NCI-H1436 (cell line): ENCODE measurements around the gene VWA2.

Source experiments
- DNase-seq: peaks from one replicate; lab custom pipeline; 2025; lab: John Stamatoyannopoulos, UW

The VWA2 gene, protein sequence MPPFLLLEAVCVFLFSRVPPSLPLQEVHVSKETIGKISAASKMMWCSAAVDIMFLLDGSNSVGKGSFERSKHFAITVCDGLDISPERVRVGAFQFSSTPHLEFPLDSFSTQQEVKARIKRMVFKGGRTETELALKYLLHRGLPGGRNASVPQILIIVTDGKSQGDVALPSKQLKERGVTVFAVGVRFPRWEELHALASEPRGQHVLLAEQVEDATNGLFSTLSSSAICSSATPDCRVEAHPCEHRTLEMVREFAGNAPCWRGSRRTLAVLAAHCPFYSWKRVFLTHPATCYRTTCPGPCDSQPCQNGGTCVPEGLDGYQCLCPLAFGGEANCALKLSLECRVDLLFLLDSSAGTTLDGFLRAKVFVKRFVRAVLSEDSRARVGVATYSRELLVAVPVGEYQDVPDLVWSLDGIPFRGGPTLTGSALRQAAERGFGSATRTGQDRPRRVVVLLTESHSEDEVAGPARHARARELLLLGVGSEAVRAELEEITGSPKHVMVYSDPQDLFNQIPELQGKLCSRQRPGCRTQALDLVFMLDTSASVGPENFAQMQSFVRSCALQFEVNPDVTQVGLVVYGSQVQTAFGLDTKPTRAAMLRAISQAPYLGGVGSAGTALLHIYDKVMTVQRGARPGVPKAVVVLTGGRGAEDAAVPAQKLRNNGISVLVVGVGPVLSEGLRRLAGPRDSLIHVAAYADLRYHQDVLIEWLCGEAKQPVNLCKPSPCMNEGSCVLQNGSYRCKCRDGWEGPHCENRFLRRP

GRCh38 chr10:114239117-114239993 is at the start of gene VWA2:
TSS of gene VWA2 (plus strand) at chr10:114239254. CDS start at chr10:114248714, 9,460 bp downstream.
- no peak for DNase-seq

GRCh38 chr10:114189700-114190099 is 49.4 kb upstream of the VWA2 start:
- DNase-seq: no peak

GRCh38 chr10:114195079-114195478 is 44.0 kb upstream of the VWA2 start:
- no peak for DNase-seq

GRCh38 chr10:114199239-114199638 is 39.8 kb upstream of the VWA2 start:
- DNase-seq: no peak

- DNase-seq: no peak
Observed at GRCh38 chr10:114202812-114203211, 36.2 kb upstream of the VWA2 start.

DNA sequence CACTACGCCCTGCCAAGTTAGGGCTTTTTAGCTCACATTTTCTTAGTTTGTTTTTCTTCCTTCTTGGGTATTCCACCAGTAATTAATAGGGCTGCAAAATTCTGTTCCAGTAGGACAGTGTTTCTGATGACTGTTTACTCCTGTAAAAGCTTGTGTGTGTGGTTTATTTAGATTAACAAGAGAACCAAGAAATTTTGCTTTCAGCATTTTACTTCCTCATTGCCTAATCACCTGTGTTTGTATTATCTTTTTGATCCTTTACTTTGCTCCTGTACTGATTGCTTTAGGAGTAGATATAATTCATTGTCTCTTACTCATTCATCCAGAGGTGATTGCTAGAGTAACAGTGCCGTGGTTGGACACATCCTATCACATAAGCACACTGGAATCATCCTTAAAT is 32.2 kb upstream of the VWA2 start:
- no peak for DNase-seq

DNA sequence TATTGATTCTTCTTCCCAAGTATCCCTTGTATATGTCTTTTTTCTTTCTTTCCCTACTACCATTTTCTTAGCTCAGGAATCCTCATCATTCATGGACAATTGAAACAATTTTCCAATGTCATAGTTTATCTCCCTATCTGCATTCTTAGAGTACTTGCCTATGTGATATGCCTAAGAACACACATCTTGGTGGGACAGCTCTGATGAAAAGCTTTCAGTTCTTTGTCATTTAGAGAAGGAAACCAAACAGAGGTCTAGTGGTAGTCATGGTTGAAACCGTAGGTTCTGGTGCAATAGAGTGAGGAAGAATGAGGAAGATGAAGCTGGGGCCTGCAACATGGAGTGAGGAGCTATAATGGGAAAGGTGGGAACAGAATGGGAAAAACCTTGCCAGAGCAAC is 31.7 kb upstream of the VWA2 start:
- no peak for DNase-seq

DNA sequence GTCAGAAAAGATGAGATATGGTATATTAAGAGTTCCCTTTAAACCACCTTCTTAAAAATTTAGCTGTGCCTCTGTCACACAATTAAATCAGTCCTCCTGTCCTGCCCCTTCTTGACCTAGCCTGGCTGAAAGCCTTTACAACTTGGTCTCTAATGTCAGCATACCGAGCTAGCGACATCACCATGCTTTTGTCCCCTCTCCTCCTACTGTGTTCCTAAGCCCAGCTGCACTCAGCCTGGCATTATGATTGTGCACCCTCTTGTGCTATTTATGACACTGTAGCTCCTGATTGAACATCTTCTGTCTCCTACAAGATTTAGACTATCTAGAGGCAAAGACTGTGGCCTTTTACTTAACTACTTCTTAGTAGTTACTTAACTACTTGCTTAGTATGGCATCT is 30.7 kb upstream of the VWA2 start:
- no peak for DNase-seq

- no peak for DNase-seq
Observed at GRCh38 chr10:114212153-114212552, 26.9 kb upstream of the VWA2 start.

DNA sequence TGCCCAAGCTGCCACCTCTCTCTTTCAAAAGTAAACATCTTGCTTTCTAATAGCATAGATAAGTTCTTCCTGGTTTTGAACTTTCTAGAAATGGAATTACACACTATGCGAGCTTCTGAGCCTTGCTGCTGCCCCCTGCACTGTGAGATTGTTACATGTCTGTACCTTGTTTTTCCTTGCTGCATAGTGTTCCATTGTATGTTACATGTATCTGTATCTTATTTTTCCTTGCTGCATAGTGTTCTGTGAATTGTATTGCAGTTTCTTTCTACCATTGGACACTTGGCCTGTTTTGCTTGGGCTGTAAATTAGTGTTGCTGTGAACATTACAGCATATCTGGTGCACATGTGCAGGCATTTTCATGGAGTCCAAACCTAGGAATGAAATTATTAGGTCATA is 24.0 kb upstream of the VWA2 start:
- no peak for DNase-seq

- no peak for DNase-seq
Observed at GRCh38 chr10:114220281-114220680, 18.8 kb upstream of the VWA2 start.

- DNase-seq: no peak
Observed at GRCh38 chr10:114221235-114221634, 17.8 kb upstream of the VWA2 start.

DNA sequence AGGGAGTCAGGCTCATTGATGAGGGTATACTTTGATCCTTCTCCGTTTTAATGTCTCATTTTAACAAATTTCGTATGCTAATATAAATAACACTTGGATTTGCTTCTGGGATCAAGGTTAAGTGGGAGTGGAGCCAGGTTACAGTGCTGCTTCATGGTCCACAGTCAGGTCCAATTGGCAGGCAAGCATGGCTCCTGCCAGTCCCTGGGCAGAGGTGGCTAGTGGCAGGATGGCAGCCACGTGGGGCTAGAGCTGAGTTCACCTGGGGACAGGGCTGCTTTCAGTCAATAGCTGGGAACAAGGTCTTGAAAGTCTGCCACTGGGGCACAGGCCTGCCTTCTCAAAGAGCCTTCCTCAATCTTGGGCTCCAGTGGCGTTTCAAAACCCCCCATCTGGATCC is 16.0 kb upstream of the VWA2 start:
- no peak for DNase-seq

DNA sequence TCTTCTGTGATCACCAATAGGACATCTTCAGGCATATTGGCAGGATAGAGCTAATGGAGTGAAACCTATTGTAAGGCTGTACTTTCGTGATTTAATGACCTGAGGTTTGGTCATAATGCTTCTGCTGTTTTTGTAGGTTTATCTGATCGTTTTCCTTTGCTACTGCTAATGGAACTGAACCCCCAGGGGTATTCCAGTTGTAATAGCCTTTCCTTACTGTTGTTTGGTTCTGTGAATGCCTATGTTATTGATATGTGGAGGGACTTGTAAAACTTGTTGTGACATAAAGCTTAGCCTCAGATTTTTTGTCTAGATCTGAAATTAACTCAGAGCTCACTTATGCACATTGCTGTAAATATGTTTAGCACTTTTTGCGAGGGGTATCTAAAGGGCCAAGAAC is 10.9 kb upstream of the VWA2 start:
- no peak for DNase-seq

DNA sequence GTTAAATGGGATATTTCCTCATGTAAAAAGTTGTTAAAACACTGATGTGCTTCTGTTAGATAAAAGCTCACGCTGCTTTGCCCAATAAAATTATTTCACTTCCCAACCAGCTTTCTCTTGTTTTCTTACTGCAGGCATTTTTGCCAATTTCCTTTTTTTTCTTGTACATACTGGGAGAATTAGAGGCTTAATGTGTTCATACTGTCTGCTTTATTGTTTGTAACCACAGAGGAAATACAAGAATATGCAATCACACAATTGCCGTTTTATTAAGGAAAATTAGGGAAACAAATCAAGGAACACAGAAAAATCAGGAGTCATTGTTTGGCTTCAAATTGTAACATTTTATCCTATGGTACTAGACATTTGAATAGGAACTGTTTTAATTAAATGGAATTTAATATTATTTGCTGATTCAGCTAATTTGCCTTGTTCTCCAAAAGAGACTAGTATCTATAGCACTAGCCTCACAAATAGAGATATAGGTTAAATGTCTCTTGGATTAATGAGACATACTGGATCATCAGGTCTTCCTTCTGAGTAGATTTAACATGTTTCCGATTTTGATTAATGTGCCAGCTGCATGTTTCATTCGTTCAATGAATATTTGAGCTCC is 6.4 kb upstream of the VWA2 start:
- no peak for DNase-seq

GRCh38 chr10:114233482-114233881 is 5.6 kb upstream of the VWA2 start:
- no peak for DNase-seq

DNA sequence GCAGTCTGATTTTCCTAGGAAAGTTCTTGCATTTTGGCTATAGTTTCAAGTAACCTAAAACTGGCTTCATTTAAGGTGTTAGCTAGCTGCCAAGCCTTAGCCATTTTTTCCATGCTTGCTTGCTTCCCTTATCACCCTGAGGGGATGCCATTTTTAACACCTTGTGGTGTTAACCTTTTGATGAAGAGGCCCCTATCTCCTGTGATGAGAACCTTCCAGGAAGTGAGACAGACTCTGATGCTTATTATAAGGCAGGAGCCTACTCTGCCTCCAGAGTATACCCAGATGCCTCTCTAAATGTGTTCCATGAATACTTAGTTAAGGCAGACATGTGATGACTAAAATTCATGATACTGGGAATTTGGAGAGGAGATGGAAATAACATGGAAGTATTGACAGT is 4.9 kb upstream of the VWA2 start:
- no peak for DNase-seq

DNA sequence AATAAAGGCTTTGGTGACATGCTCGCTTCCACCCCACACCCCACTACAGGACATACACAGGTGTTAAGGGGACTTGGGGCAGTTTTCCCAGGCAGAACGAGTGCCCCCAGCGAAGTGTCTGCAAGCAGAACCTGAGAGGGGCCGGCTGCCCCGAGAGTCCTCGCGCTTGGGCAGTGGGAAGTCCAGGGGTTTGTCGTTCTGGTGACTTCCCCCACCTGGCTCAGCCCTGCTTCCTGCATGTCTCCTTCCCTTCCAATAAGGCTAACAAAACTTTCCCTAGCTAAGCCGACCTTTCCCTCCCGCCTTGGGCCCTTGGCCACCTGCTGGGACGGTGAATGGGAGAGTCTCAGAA is 916 bp downstream of the VWA2 start:
- no peak for DNase-seq

DNA sequence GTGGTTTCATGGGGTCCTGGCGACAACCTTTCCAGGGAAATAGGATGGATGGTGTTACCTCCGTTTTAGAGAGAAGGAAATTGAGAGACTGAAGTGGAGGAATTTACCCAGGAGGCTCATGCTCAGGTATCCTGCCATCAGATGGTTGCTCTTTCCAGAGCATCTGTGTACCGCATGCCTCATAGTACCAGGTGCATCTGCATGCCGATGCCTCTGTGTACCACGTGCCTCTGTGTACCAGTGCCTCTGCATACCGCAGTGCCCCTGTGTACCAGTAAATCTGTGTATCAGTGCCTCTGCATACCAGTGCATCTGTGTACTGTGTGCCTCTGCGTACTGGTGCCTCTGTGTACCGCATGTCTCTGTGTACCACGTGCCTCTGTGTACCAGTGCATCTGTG is 3.2 kb downstream of the VWA2 start:
- no peak for DNase-seq

- DNase-seq: no peak
Observed at GRCh38 chr10:114243661-114244060, 4.6 kb downstream of the VWA2 start.

DNA sequence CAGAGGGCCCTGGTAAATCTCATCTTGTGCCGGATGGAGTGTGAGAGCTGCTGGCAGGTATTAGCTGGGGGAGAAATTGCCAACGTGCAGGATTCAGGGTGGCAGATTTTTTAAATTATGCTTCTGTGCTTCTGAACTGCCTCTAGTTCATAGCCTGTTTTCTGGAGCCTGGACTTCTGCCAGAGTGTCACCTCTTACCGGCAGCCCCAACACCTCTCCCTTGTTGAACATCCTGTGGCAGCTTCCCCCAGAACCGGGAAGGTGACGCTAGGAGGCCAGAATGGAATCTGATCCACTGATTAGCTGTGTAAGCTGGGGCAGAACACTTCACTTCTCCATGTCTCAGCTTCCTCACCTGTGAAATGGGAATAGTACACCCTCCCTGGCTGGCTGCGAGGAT is 5.1 kb downstream of the VWA2 start:
- no peak for DNase-seq

GRCh38 chr10:114245121-114245791 is 6.2 kb downstream of the VWA2 start:
- no peak for DNase-seq
